Measurements from ENCODE around the gene PARP15.
"Not testable (repeated sequence)": the region's sequence is repeated elsewhere in the genome, so short reads cannot be mapped to it uniquely, and the experiment has no call there.

- TF ChIP-seq CTCF, POLR2A (IDR thresholded peaks at IDR 0.05): not testable (repeated sequence)
Observed at GRCh38 chr3:122658336-122658735, 80.9 kb downstream of the PARP15 start.

All from adrenal gland (tissue), 5 donors.